GM12872 (cell line): Measurements from ENCODE around the gene PDE4D.

Experiments
- TF ChIP-seq, protein P1 (sequence below): IDR thresholded peaks from 3 replicates; pipeline ENCODE4 v1.5.1; 2011; ENCODE audit warnings: low read depth, mild to moderate bottlenecking, low read length, moderate library complexity; ENCODE audit not compliant: insufficient read depth

Gene PDE4D

DNA sequence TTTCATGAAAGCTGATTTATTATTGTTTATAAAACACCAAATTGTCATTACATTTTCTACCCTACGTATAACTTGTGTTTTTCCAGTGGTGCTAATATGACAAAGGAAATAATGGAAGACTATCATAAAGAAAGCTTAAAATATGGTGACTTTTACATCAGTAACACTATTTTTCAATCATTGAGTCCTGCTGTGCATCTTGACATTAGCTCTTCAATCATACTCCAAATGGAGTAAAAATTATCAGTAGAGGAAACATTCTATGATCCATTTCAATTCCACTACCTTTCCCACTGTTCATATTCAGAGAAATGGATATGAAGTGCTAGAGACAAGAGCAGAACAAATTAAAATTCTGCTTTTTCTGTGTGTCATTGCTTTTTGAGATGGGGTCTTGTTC lies 774.0 kb downstream of the PDE4D start:
- TF ChIP-seq, protein P1, sequence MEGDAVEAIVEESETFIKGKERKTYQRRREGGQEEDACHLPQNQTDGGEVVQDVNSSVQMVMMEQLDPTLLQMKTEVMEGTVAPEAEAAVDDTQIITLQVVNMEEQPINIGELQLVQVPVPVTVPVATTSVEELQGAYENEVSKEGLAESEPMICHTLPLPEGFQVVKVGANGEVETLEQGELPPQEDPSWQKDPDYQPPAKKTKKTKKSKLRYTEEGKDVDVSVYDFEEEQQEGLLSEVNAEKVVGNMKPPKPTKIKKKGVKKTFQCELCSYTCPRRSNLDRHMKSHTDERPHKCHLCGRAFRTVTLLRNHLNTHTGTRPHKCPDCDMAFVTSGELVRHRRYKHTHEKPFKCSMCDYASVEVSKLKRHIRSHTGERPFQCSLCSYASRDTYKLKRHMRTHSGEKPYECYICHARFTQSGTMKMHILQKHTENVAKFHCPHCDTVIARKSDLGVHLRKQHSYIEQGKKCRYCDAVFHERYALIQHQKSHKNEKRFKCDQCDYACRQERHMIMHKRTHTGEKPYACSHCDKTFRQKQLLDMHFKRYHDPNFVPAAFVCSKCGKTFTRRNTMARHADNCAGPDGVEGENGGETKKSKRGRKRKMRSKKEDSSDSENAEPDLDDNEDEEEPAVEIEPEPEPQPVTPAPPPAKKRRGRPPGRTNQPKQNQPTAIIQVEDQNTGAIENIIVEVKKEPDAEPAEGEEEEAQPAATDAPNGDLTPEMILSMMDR, result no peak

DNA sequence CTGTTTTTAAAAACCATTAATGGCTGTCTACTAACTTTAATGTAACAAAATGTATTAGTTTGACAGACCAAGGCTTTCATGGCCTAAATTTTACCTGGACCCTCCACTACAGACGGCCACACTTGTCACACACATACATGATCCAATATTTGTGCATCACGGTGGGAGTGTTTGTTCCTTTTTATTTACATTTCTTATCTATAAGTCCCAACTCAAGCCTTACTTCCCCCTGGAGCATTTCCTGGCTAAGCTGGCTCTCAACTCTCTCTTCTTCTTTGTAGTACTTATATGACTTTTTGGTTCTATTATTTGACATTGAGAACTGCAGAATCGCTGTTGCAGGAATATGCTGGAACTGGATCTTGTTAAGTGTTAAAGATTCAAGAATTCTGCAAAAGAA lies 776.2 kb downstream of the PDE4D start:
- TF ChIP-seq, protein P1, result no peak

DNA sequence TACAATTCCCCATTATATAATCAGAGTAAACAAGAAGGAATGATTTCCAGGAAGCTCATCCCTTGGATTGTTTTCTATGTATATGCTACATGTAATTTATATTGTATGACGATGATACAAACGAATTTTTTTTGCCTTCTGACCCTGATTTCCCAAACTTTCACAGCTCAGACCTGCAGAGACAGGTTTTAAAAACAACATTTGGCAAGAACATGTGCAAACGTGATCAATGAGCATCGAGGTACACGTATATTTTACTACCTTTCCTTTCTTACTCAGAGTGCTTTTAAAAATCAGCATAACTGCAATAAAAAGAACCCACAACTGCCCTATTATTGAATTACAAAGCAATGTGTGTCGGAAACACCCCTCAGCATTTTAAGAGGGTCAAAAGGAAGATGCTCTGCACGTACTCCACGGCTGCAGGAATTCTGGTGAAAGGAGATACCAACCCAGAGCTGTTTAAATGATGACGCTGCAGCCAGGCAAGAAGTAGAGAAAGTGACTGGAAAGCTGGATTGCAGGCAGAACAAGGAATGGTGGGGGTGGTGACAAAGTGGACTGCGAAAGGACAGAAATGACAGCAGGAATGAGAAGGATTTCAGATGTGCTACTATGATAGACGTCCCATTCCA lies 777.2 kb downstream of the PDE4D start:
- TF ChIP-seq, protein P1, result no peak

DNA sequence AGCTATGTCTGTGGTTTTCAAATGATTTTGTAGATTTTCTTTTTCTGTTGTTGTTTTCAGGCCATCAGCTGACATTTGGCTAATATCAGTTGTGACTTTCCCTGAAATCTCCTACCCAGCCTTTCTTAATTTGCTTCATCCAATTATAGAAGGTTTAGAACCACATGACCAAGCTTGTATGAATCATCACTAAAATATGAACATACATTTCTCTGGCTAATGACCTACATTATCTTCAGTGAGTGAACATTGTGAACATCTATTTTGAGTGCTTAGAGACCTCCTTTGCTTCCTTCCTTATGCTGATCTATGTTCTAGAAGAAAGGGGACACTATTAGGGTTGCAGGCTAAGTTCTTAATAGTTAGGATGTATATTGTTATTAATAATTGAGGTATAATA lies 778.2 kb downstream of the PDE4D start:
- TF ChIP-seq, protein P1, result no peak

DNA sequence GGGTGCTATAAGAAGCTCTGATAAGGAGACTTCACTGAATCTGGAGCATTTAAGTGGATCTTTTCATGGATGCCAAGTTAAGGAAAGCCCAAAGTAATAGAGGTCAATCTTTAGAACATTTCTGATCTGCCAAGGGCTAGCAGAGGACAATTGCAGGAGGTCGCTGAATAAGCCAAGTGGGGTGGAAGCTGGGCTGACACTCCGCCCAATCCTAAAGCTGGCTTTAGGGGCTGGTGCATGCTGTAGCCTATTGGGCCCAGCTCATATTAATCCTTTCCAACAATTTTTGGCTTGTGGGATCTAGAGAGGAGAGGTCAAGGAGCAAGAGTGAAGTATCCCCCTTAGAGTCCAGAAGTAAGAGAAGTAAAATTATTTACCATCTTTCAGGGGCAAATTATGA lies 784.1 kb downstream of the PDE4D start:
- TF ChIP-seq, protein P1, result no peak

DNA sequence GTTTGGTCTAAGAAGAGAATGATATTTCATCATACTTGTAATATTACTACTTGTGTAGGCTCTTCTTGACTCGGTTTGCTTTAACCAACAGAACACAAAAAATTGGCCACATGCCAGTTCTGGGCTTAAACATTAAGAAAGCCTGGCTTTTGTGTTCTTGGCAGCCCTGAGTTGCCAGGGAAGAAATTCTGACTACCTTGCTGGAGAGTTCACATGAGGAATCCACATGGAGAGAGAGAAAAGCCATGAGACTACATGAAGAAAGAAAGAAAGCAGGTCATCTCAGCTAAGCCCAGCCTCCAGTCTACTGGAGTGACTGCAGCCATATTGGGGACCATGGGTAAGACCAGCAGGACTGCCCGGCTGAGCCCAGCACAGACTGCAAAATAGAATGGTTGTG lies 785.8 kb downstream of the PDE4D start:
- TF ChIP-seq, protein P1, result no peak

DNA sequence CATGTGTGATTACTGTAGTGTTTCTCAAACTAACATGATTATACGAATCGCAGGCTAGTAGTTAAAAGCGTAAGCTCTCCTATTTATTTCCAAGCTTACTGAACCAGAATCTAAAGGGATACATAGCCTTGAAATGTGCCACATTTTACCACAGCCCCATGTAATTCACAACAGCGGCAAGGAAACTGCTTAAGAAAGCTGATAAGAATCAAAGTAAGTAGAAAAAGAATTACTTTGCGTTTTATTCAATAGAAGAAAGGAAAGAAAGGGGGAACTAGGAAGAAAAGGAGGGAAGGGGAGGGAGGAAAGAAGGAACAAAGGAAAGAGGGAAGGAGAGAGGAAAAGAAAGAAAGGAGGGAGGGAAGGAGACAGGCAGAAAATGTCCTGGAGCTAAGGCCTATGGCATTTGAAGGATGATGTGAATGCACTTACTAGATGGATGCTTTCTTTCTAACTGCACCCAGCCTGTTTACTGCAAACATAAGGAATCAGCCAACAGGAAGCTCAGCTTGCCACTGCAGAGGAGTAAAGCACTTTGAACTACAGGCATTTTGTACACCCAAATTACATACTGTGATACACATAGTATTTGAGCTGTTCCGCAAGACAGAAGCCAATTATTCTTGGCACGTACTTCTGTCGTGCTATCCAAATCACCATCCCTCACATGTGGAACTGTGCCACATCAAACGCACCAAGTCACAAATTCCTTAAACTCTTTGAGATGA lies 789.0 kb downstream of the PDE4D start:
- TF ChIP-seq, protein P1, result no peak
